ENCODE data around the gene P2RX2. TPM values are rescaled to one million over a fixed set of nuclear protein-coding genes. Genes with fewer than 3 reads are reported as not detected.
"Not testable (repeated sequence)": the region's sequence is repeated elsewhere in the genome, so short reads cannot be mapped to it uniquely, and the experiment has no call there.

The P2RX2 gene
- total RNA-seq, 1 donor: not detected

DNA sequence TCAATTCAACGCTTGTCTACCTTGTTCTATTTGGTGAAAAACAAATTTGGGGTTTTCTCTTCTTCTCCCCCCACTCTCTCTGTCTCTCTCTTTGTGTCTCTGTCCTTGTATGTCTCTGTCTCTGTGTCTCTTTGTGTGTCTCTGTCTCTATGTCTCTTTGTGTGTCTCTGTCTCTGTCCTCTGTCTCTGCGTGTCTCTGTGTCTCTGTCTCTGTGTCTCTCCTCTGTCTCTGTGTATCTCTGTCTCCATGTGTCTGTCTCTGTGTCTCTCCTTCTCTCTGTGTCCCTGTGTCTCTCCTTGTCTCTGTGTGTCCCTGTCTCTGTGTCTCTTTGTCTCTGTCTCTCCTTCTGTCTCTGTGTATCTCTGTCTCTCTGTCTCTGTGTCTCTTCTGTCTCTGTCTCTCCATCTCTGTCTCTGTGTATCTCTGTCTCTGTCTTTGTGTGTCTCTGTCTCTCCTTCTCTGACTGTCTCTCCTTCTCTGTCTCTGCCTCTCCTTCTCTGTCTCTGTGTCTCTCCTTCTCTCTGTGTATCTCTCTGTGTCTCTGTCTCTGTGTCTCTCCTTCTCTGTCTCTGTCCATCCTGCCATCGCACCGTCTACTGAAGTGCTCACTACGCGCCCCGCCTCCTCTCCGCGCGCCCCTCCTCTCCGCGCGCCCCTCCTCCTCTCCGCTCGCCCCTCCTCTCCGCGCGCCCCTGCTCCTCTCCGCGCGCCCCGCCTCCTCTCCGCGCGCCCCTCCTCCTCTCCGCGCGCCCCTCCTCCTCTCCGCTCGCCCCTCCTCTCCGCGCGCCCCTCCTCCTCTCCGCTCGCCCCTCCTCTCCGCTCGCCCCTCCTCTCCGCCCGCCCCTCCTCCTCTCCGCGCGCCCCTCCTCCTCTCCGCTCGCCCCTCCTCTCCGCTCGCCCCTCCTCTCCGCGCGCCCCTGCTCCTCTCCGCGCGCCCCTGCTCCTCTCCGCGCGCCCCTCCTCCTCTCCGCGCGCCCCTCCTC lies 21.0 kb upstream of the P2RX2 start:
- Histone ChIP-seq H2AFZ (ENCODE audit: low read length) (peak overlapping the region; percentile 56), H3K36me3 (ENCODE audit: insufficient read depth, low read length) (no peaks in the 10 kb centered on the region), H3K27me3 (ENCODE audit: insufficient read depth, low read length) (peaks cover 13% of the 10 kb centered on the region), H3K4me1 (ENCODE audit: insufficient read depth, low read length) (peaks cover 10% of the 10 kb centered on the region), H3K27ac (ENCODE audit: low read depth, low read length) (no peak overlapping the region), H4K20me1 (ENCODE audit: insufficient read depth, low read length) (no peaks in the 10 kb centered on the region), H3K4me2 (ENCODE audit: insufficient read depth, low read length) (peak overlapping the region; percentile 74), H3K9me3 (ENCODE audit: low read depth, low read length) (no peaks in the 10 kb centered on the region), H3K4me3 (ENCODE audit: insufficient read depth, low read length) (peak overlapping the region; percentile 69), H3K79me2 (ENCODE audit: insufficient read depth, low read length) (no peaks in the 10 kb centered on the region)
- TF ChIP-seq, protein P1, sequence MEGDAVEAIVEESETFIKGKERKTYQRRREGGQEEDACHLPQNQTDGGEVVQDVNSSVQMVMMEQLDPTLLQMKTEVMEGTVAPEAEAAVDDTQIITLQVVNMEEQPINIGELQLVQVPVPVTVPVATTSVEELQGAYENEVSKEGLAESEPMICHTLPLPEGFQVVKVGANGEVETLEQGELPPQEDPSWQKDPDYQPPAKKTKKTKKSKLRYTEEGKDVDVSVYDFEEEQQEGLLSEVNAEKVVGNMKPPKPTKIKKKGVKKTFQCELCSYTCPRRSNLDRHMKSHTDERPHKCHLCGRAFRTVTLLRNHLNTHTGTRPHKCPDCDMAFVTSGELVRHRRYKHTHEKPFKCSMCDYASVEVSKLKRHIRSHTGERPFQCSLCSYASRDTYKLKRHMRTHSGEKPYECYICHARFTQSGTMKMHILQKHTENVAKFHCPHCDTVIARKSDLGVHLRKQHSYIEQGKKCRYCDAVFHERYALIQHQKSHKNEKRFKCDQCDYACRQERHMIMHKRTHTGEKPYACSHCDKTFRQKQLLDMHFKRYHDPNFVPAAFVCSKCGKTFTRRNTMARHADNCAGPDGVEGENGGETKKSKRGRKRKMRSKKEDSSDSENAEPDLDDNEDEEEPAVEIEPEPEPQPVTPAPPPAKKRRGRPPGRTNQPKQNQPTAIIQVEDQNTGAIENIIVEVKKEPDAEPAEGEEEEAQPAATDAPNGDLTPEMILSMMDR (IDR thresholded peaks at IDR 0.05; ENCODE audit: extremely low read depth, low read depth, low read length): no peak
- no peak for DNase-seq (ENCODE audit: insufficient read length, low spot score, missing footprints)

- not testable (repeated sequence) for H3K36me3 ChIP-seq (ENCODE audit: insufficient read depth, low read length); H3K9me3 ChIP-seq (ENCODE audit: low read depth, low read length); DNase-seq (ENCODE audit: insufficient read length, low spot score, missing footprints); H3K79me2 ChIP-seq (ENCODE audit: insufficient read depth, low read length); H3K27ac ChIP-seq (ENCODE audit: low read depth, low read length); H2AFZ ChIP-seq (ENCODE audit: low read length); H4K20me1 ChIP-seq (ENCODE audit: insufficient read depth, low read length); H3K4me1 ChIP-seq (ENCODE audit: insufficient read depth, low read length); H3K4me2 ChIP-seq (ENCODE audit: insufficient read depth, low read length); H3K4me3 ChIP-seq (ENCODE audit: insufficient read depth, low read length)
- H3K27me3 ChIP-seq (ENCODE audit: insufficient read depth, low read length): peaks cover 32% of the 10 kb centered on the region
These were observed 19.1 kb upstream of the P2RX2 start for GRCh38 chr12:132599502-132599901.

GRCh38 chr12:132600048-132601032 lies 18.2 kb upstream of the P2RX2 start:
- peak; percentile 99 for DNase-seq (ENCODE audit: insufficient read length, low spot score, missing footprints)
- H3K27me3 ChIP-seq (ENCODE audit: insufficient read depth, low read length): peaks cover 39% of the 10 kb centered on the region
- peaks cover 8% of the 10 kb centered on the region for H3K4me1 ChIP-seq (ENCODE audit: insufficient read depth, low read length)
- no peaks in the 10 kb centered on the region for H3K36me3 ChIP-seq (ENCODE audit: insufficient read depth, low read length)
- H3K27ac ChIP-seq (ENCODE audit: low read depth, low read length): no peak overlapping the region
- H3K4me3 ChIP-seq (ENCODE audit: insufficient read depth, low read length): peak overlapping the region; percentile 77
- H3K79me2 ChIP-seq (ENCODE audit: insufficient read depth, low read length): no peaks in the 10 kb centered on the region
- H3K9me3 ChIP-seq (ENCODE audit: low read depth, low read length): no peaks in the 10 kb centered on the region
- H3K4me2 ChIP-seq (ENCODE audit: insufficient read depth, low read length): peak overlapping the region; percentile 89
- H2AFZ ChIP-seq (ENCODE audit: low read length): peak overlapping the region; percentile 96
- TF ChIP-seq, protein P1 (IDR thresholded peaks at IDR 0.05; ENCODE audit: extremely low read depth, low read depth, low read length): peak; percentile 70
- no peaks in the 10 kb centered on the region for H4K20me1 ChIP-seq (ENCODE audit: insufficient read depth, low read length)

DNA sequence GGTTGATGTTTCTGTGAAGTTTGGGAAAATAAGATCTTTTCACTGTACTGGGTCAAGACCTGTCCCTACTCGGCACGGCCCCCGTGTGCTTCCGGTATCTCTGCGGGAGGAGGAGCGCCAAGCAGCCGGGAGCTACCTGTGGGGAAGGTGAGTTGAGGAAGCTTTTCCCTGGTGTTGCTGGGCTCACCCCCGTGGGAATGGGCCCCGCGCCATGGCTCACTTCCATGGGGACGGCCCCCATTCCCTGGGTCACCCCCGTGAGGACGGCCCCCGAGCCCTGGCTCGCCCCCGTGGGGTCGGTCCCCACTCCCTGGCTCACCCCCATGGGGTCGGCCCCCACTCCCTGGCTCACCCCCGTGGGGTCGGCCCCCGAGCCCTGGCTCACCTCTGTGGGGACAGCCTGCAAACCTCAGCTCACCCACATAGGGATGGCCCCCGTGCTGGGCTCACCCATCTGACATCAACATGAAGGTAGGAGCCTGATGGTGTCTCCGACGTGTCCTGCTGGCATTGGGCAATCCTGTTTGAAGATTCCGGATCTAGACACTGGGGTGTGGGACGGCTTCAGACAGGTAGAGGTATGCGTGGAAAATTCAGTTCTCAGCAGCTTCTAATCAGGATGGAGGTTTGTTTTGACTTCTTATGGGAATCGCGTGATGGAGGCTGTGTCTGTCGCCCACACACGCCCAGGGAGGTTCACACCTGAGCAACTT lies 17.2 kb upstream of the P2RX2 start:
- DNase-seq (ENCODE audit: insufficient read length, low spot score, missing footprints): no peak
- H3K27ac ChIP-seq (ENCODE audit: low read depth, low read length): no peak overlapping the region
- TF ChIP-seq, protein P1 (IDR thresholded peaks at IDR 0.05; ENCODE audit: extremely low read depth, low read depth, low read length): no peak
- H3K79me2 ChIP-seq (ENCODE audit: insufficient read depth, low read length): no peaks in the 10 kb centered on the region
- H2AFZ ChIP-seq (ENCODE audit: low read length): peak overlapping the region; percentile 96
- peaks cover 46% of the 10 kb centered on the region for H3K27me3 ChIP-seq (ENCODE audit: insufficient read depth, low read length)
- no peaks in the 10 kb centered on the region for H4K20me1 ChIP-seq (ENCODE audit: insufficient read depth, low read length)
- peak overlapping the region; percentile 89 for H3K4me2 ChIP-seq (ENCODE audit: insufficient read depth, low read length)
- H3K9me3 ChIP-seq (ENCODE audit: low read depth, low read length): no peaks in the 10 kb centered on the region
- H3K4me3 ChIP-seq (ENCODE audit: insufficient read depth, low read length): peak overlapping the region; percentile 77
- H3K36me3 ChIP-seq (ENCODE audit: insufficient read depth, low read length): no peaks in the 10 kb centered on the region
- H3K4me1 ChIP-seq (ENCODE audit: insufficient read depth, low read length): peaks cover 9% of the 10 kb centered on the region

Data from osteoblast (primary cell).